Nucleus accumbens (tissue), 56 donors: ENCODE measurements around the gene ESR1.

Source experiments
- DNase-seq, 56 donors: peaks; one replicate each; lab custom pipeline; 2025; lab: John Stamatoyannopoulos, UW

ESR1 gene

DNA sequence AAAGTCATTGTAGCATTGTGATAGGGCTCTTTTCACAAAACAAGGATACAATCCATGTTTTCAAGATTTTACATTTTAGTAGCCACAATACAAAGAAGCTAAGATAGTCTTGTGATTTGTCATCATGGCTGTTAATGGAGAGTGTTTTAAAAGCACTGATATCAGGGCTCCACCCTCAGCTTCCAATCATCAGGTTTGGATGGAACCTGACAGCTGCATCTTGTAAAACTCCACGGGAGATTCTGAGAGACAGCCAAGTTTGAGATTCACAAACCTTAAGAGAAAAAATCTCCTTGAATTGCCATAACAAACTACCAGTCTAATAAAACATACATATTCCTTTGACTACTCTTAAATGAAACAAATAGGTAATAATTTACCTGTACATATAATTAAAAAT is 280.2 kb downstream of the ESR1 start:
- DNase-seq: no peak

GRCh38 chr6:152089992-152090391 is 282.5 kb downstream of the ESR1 start:
- DNase-seq: no peak

DNA sequence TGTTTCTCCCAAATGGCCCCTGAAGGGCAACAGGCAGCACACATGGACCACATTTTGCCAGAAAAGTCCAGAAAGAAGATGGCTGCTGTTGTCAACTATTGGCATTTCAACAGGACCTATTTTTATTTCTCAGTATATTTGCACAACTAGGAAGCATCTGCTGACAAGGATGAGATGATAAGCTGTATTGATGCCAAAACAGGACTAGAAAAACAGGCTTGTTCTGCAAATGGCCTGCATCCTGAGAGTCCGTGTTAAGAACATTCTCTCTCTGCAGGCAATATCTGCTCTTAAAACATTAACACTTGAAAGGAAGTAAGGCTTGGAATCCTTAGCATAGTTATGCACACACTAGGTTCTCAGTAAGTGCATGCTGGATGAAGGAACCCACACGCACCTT is 283.7 kb downstream of the ESR1 start:
- no peak for DNase-seq

DNA sequence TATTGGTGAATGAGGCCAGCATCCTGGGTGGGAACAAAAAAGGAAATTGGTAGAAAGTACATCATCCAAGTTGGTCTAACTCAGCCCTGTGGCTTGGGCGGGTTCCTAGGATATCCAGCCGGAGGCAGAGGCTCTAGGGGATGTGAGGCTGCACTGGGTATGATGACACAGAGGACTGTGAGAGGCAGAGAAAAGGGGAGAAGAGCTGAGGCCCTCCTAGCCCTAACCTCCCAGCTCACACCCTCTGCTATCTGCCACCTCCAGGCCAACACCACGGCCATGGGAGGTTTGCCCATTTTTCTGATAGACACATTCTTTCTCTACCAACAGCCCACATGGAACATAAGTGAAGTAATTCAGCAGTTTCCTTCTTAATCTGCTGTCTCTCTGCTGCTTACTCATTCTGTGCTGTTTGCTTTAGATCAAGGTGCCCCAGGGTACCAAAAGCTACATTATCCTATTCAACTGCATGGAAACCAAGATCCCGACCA is 284.4 kb downstream of the ESR1 start:
- DNase-seq: no peak

GRCh38 chr6:152093711-152094110 is 286.2 kb downstream of the ESR1 start:
- DNase-seq: no peak

DNA sequence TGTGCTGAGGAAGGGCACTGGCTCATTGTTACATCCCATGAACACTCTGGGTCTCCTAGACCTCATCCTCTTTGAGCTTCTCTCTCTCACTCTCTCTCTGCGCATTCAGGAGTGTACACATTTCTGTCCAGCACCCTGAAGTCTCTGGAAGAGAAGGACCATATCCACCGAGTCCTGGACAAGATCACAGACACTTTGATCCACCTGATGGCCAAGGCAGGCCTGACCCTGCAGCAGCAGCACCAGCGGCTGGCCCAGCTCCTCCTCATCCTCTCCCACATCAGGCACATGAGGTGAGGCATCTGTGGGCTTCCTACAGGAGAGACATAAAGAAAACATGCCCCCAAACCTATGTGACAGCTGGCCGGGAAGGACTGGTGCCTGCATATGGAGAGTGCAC is 286.8 kb downstream of the ESR1 start:
- DNase-seq: no peak

DNA sequence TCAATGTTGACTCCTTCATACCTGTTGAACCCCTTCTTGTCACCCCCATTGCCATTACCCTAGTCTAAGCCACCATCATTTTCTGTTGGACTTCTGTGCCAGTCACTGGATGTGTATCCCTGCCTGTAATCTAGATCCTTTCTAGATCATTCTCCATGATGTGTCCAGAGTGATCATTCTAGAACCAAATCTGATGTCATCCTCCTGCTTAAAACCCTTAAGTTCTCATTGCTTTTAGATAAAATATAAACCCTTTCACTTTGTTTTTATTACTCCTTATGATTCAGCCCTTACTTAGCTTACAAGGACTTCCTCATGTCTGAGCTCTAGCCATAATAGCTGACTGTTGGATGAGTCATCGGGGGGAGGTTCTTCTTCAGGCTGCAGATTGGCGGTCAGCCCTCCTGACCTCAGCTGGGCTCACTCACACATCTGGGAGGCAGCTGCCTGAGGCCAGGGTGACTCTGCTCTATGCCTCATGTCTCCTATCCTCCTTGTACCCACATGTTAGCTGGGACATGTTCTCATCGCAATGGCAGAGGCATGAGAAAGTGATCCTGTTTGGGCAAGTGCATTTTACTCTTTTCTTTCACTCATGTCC is 287.6 kb downstream of the ESR1 start:
- peak in 2 of 56 donors; percentile 15 to 46 for DNase-seq

- no peak for DNase-seq
Measured at GRCh38 chr6:152096863-152097496, 289.5 kb downstream of the ESR1 start.

- DNase-seq: no peak
Measured at GRCh38 chr6:152098683-152099082, 291.2 kb downstream of the ESR1 start.

GRCh38 chr6:152099446-152100182 is 292.1 kb downstream of the ESR1 start:
- no peak for DNase-seq

DNA sequence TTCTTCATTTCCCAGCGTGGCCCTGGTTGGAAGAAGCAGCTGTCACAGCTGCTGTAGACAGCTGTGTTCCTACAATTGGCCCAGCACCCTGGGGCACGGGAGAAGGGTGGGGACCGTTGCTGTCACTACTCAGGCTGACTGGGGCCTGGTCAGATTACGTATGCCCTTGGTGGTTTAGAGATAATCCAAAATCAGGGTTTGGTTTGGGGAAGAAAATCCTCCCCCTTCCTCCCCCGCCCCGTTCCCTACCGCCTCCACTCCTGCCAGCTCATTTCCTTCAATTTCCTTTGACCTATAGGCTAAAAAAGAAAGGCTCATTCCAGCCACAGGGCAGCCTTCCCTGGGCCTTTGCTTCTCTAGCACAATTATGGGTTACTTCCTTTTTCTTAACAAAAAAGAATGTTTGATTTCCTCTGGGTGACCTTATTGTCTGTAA is 292.7 kb downstream of the ESR1 start:
- DNase-seq: no peak

DNA sequence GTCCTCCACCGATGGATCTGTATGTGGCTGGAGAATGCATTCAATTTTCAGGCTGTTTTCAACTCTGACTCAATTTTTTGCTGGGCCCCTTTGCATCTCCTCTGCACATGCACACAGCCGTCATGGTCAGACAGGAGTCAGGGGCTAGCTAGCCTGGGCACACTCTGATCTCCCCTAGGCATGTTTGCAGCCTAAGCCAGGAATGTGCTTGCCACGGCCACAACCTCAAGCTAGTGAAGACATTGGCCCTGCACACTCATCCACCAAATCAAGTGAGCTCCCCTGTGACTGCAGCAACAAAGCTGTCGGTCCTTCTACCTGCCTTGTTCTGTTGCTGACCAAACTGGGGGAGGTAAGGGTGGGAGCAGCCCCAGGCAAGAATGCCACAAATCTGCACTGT is 300.5 kb downstream of the ESR1 start:
- no peak for DNase-seq

DNA sequence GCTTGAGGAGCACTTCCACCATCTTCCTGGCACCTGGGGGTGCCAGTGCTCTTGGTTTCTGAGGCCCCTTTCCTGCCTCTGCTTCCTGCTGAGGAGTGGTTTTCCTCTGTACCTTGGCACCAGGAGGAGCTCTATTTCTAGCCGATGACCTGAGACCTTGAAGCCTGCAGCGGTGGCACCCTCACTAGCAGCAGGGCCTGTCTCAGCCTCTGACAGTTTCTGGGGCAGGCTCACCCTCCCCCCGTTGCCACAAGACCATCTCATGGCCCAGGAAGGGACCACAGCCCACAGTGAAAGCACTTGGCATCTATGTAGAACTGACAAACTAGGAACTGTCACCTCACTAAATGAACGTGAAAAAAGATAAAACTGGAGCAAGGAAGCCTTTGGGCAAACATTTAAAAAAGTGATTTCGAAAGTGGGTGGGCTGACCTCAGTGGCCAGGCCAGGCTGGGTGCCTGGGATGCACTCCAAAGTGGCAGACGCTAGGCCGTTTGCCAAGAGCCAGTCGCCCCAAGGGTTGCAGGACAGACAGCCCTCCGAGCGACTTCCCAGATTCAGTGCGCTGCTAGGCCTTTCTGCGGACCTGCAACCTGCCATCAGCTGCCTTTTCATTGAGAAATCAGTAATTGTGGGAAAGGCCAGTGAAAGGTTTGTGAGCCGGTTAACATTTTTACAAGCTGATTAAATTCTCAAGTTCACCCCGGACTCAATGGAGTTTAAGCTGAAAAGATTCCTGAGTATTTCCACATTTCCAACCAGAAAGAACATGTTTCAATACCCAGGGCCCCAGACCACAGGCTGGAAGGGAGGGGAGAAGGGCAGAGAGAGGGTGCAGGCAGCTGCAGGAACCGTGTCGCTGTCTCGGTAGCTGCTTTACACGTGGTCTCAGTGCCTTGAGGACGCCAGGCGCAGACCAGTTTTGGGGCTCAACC is 303.7 kb downstream of the ESR1 start:
- peak in 6 of 56 donors; percentile 7 to 40 (median 20) for DNase-seq

DNA sequence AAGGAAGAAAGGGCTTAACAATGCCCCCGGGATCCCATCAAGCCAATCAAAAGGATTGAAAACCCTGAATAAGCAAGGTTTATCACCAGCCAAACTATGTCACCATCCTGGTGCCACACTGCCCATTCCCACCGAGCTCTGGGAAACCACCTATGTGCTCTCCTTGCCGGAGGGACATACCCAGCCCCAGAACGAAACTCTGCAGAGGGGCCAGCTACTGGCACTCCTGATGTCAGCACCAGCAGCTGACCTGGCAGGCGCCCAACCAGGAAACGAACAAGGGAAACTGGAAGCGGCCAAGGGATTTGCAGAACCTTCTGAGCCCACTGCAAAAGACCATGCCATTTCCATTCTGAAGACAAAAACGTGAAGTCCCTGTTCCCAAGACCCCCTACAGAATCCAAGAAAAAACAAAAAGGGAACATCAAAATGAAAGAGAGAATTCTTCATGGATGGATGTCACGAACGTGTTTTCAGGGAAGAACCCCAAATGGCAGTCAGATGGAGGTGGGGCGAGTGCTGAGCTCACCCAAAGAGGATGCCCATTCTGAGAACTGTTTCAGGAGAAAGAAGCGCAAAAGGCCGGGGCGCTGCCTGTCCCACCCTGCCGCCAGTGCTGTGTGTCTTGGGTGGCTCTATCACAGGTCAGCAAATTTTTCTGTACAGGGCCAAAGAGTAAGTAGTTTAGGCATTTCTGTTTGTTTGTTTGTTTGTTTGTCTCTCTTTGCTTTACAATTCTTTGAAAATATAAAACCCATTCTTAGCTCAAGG is 305.2 kb downstream of the ESR1 start:
- peak in 34 of 56 donors; percentile 10 to 70 (median 29) for DNase-seq

- DNase-seq: no peak
Measured at GRCh38 chr6:152117156-152118133, 310.0 kb downstream of the ESR1 start.

DNA sequence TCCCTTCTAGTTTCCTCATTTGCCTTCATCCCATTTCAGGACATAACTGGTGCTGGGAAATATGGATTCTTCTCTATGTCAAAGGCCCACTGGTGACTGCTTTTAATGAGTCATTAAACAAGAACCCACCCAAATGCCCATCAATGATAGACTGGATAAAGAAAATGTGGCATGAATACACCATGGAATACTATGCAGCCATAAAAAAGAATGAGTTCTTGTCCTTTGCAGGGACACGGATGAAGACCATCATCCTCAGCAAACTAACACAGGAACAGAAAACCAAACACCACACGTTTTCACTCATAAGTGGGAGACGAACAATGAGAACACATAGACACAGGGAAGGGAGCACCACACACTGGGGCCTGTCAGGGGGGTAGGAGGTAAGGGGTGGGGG is 310.7 kb downstream of the ESR1 start:
- DNase-seq: no peak

- DNase-seq: no peak
Measured at GRCh38 chr6:152118678-152119077, 311.2 kb downstream of the ESR1 start.

DNA sequence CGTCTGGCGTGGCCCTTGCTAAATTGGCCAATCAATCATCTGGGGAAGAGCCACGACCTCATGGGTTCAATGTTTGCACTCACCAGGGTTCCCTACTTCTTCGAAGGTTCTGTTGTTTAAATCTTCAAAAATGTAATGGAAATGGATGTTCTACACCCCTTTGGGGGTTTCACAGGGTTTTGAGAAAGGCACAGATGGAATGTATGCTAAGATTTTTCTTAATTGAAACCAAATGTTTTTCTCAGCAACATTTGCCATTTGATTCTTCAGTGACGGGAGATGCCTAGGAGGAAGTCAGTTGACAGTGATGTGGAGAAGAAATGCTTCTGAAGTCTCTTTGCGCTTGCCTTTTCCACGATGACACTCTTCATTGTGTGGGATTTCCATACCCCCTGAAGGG is 312.3 kb downstream of the ESR1 start:
- no peak for DNase-seq

GRCh38 chr6:152121910-152122309 is 314.4 kb downstream of the ESR1 start:
- peak in 1 of 56 donors; percentile 12 for DNase-seq
